Neural progenitor cell (in vitro differentiated cells): ENCODE measurements around the gene TMCO4.

Experiments
- EZH2 ChIP-seq: fragments of 200-600 bp; sonication (generic); IDR thresholded peaks from 2 replicates; pipeline ENCODE4 v1.6.1; 2017; ENCODE audit warnings: antibody characterized with exemption, mild to moderate bottlenecking, moderate library complexity
- EZH2phosphoT487 ChIP-seq: fragments of 200-600 bp; sonication (generic); IDR thresholded peaks from 2 replicates; pipeline ENCODE4 v1.6.1; 2017; ENCODE audit warnings: antibody characterized with exemption
- TF ChIP-seq, protein P1 (sequence below): fragments of 200-600 bp; sonication (generic); IDR thresholded peaks from 2 replicates; pipeline ENCODE4 v1.5.1; 2017; ENCODE audit warnings: antibody characterized with exemption, mild to moderate bottlenecking

GRCh38 chr1:19802269-19802668 lies 2.6 kb upstream of the TMCO4 start:
- TF ChIP-seq, protein P1, sequence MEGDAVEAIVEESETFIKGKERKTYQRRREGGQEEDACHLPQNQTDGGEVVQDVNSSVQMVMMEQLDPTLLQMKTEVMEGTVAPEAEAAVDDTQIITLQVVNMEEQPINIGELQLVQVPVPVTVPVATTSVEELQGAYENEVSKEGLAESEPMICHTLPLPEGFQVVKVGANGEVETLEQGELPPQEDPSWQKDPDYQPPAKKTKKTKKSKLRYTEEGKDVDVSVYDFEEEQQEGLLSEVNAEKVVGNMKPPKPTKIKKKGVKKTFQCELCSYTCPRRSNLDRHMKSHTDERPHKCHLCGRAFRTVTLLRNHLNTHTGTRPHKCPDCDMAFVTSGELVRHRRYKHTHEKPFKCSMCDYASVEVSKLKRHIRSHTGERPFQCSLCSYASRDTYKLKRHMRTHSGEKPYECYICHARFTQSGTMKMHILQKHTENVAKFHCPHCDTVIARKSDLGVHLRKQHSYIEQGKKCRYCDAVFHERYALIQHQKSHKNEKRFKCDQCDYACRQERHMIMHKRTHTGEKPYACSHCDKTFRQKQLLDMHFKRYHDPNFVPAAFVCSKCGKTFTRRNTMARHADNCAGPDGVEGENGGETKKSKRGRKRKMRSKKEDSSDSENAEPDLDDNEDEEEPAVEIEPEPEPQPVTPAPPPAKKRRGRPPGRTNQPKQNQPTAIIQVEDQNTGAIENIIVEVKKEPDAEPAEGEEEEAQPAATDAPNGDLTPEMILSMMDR: no peak
- TF ChIP-seq EZH2 (no peak), EZH2phosphoT487 (no peak)
